Effector memory CD4-positive, alpha-beta T cell (primary cell): ENCODE results near the gene SYT1.

ENCODE experiments used
- DNase-seq, 3 donors: peaks; one replicate each; pipeline ENCODE4 v3.0.0-alpha.2; 2020
- H3K27ac ChIP-seq: 2 replicates; pipeline ENCODE4 v1.7.0; 2013; ENCODE audit warnings: mild to moderate bottlenecking, low read length, moderate library complexity; ENCODE audit not compliant: insufficient read depth, poor library complexity, severe bottlenecking
- H3K27me3 ChIP-seq: replicated peaks from 2 replicates; pipeline ENCODE4 v1.7.0; 2013; ENCODE audit warnings: mild to moderate bottlenecking, low read length; ENCODE audit not compliant: insufficient read depth, control insufficient read depth, poor library complexity, severe bottlenecking
- H3K36me3 ChIP-seq: 2 replicates; pipeline ENCODE4 v1.7.0; 2013; ENCODE audit warnings: mild to moderate bottlenecking, low read length, moderate library complexity; ENCODE audit not compliant: control insufficient read depth, insufficient read depth
- H3K4me1 ChIP-seq: 2 replicates; pipeline ENCODE4 v1.7.0; 2013; ENCODE audit warnings: low read length, mild to moderate bottlenecking; ENCODE audit not compliant: control insufficient read depth, insufficient read depth, poor library complexity, severe bottlenecking
- H3K4me3 ChIP-seq: 2 replicates; pipeline ENCODE4 v1.7.0; 2013; ENCODE audit warnings: low read length, low read depth, mild to moderate bottlenecking; ENCODE audit not compliant: insufficient read depth, poor library complexity, severe bottlenecking
- H3K9me3 ChIP-seq: 2 replicates; pipeline ENCODE4 v1.7.0; 2013; ENCODE audit warnings: mild to moderate bottlenecking, low read length, moderate library complexity; ENCODE audit not compliant: control insufficient read depth

The SYT1 gene

GRCh38 chr12:79439175-79439825, 574.7 kb downstream of the SYT1 start:
- no peak for DNase-seq

GRCh38 chr12:79441534-79441933, 577.0 kb downstream of the SYT1 start:
- no peak for DNase-seq
- Histone ChIP-seq H3K36me3 (no peaks in the 10 kb centered on the region), H3K9me3 (no peaks in the 10 kb centered on the region), H3K4me1 (no peaks in the 10 kb centered on the region), H3K27ac (no peak overlapping the region), H3K27me3 (no peaks in the 10 kb centered on the region), H3K4me3 (no peak overlapping the region)

More at GRCh38 chr12:79439175-79439825, 574.7 kb downstream of the SYT1 start:
- no peaks in the 10 kb centered on the region for H3K4me1 ChIP-seq
- H3K27ac ChIP-seq = no peak overlapping the region
- H3K36me3 ChIP-seq = no peaks in the 10 kb centered on the region
- no peaks in the 10 kb centered on the region for H3K27me3 ChIP-seq
- no peak overlapping the region for H3K4me3 ChIP-seq
- H3K9me3 ChIP-seq = no peaks in the 10 kb centered on the region

- no peak overlapping the region for H3K4me3 ChIP-seq
- no peak for DNase-seq
- H3K27ac ChIP-seq = no peak overlapping the region
- no peaks in the 10 kb centered on the region for H3K27me3 ChIP-seq
- H3K36me3 ChIP-seq = no peaks in the 10 kb centered on the region
- no peaks in the 10 kb centered on the region for H3K4me1 ChIP-seq
- no peaks in the 10 kb centered on the region for H3K9me3 ChIP-seq
These were observed 577.8 kb downstream of the SYT1 start for GRCh38 chr12:79442396-79442795.

- no peak overlapping the region for H3K27ac ChIP-seq
- no peaks in the 10 kb centered on the region for H3K4me1 ChIP-seq
- no peaks in the 10 kb centered on the region for H3K9me3 ChIP-seq
- DNase-seq = no peak
- no peak overlapping the region for H3K4me3 ChIP-seq
- no peaks in the 10 kb centered on the region for H3K27me3 ChIP-seq
- no peaks in the 10 kb centered on the region for H3K36me3 ChIP-seq
These were observed 579.5 kb downstream of the SYT1 start for GRCh38 chr12:79444089-79444488.

- DNase-seq = no peak
- no peaks in the 10 kb centered on the region for H3K9me3 ChIP-seq
- H3K4me1 ChIP-seq = no peaks in the 10 kb centered on the region
- H3K4me3 ChIP-seq = no peak overlapping the region
- no peaks in the 10 kb centered on the region for H3K36me3 ChIP-seq
- H3K27ac ChIP-seq = no peak overlapping the region
- H3K27me3 ChIP-seq = no peaks in the 10 kb centered on the region
These were observed 584.2 kb downstream of the SYT1 start for GRCh38 chr12:79448816-79449215.

- Histone ChIP-seq H3K27ac (no peak overlapping the region), H3K36me3 (no peaks in the 10 kb centered on the region), H3K4me1 (no peaks in the 10 kb centered on the region), H3K27me3 (no peaks in the 10 kb centered on the region), H3K9me3 (no peaks in the 10 kb centered on the region), H3K4me3 (no peak overlapping the region)
- DNase-seq = no peak
These were observed 586.8 kb downstream of the SYT1 start for GRCh38 chr12:79451365-79451764.

- Histone ChIP-seq H3K9me3 (no peaks in the 10 kb centered on the region), H3K36me3 (no peaks in the 10 kb centered on the region), H3K4me3 (no peak overlapping the region), H3K27me3 (no peaks in the 10 kb centered on the region), H3K27ac (no peak overlapping the region), H3K4me1 (no peaks in the 10 kb centered on the region)
- DNase-seq = no peak
These were observed 587.4 kb downstream of the SYT1 start for GRCh38 chr12:79451978-79452377.

GRCh38 chr12:79452906-79453305, 588.3 kb downstream of the SYT1 start:
- H3K4me3 ChIP-seq = no peak overlapping the region
- H3K9me3 ChIP-seq = no peaks in the 10 kb centered on the region
- H3K27ac ChIP-seq = no peak overlapping the region
- no peaks in the 10 kb centered on the region for H3K36me3 ChIP-seq
- H3K4me1 ChIP-seq = no peaks in the 10 kb centered on the region
- no peaks in the 10 kb centered on the region for H3K27me3 ChIP-seq
- no peak for DNase-seq

- no peak overlapping the region for H3K27ac ChIP-seq
- no peak for DNase-seq
- no peak overlapping the region for H3K4me3 ChIP-seq
- H3K27me3 ChIP-seq = no peaks in the 10 kb centered on the region
- H3K9me3 ChIP-seq = no peaks in the 10 kb centered on the region
- no peaks in the 10 kb centered on the region for H3K36me3 ChIP-seq
- no peaks in the 10 kb centered on the region for H3K4me1 ChIP-seq
These were observed 589.2 kb downstream of the SYT1 start for GRCh38 chr12:79453820-79454219.

- Histone ChIP-seq H3K36me3 (no peaks in the 10 kb centered on the region), H3K9me3 (no peaks in the 10 kb centered on the region), H3K4me3 (no peak overlapping the region), H3K27ac (no peak overlapping the region), H3K4me1 (no peaks in the 10 kb centered on the region), H3K27me3 (no peaks in the 10 kb centered on the region)
- DNase-seq = no peak
These were observed 589.8 kb downstream of the SYT1 start for GRCh38 chr12:79454338-79454843.
